ENCODE results near the gene ARHGAP31. TPM values are rescaled to one million over a fixed set of nuclear protein-coding genes. Genes with fewer than 3 reads are reported as not detected.

The ARHGAP31 gene
- total and polyA plus RNA-seq, 2 of the 8 experiments (the other 6 are each of a cell fraction or from before 2014, with no cell fraction given) = 1.1 to 7.6 TPM

GRCh38 chr3:119333773-119334509 is 39.8 kb downstream of the ARHGAP31 start:
- Histone ChIP-seq H3K4me3 (ENCODE audit: extremely low read depth in 1 of 4, insufficient read depth in 2 of 4, low read depth in 3 of 4, low read length in 4 of 4) (no peak overlapping the region), H3K27me3 (replicated peaks in 1 of 4; ENCODE audit: control insufficient read depth in 3 of 4, extremely low read depth in 1 of 4, insufficient read depth in 3 of 4, low read length in 3 of 4) (no peaks in the 10 kb centered on the region), H3K56ac (replicated peaks; ENCODE audit: insufficient read length, low read depth, low read length) (no peak overlapping the region), H3K9ac (replicated peaks in 1 of 4; ENCODE audit: extremely low read depth in 1 of 4, low read depth in 3 of 4, low read length in 3 of 4) (no peak overlapping the region; a peak in 1 of 7 replicates), H2BK20ac (ENCODE audit: low read length) (no peak overlapping the region), H3K79me2 (ENCODE audit: control insufficient read depth in 1 of 2, insufficient read depth in 2 of 2, low read length in 2 of 2) (no peaks in the 10 kb centered on the region), H2BK5ac (ENCODE audit: low read depth, low read length) (no peak overlapping the region), H3K9me3 (ENCODE audit: insufficient read depth in 2 of 2, low read depth in 1 of 2, low read length in 1 of 2) (no peaks in the 10 kb centered on the region; a peak in 1 of 4 replicates), H3K18ac (ENCODE audit: extremely low read depth, low read length) (no peak overlapping the region), H4K8ac (ENCODE audit: extremely low read depth, insufficient read depth, low read length) (no peak overlapping the region; the same call in 1 of the 2 replicates), H2BK15ac (ENCODE audit: low read length) (no peak overlapping the region), H3K4me2 (ENCODE audit: insufficient read depth in 1 of 2, low read depth in 2 of 2, low read length in 2 of 2) (no peak overlapping the region), H3K4ac (replicated peaks; ENCODE audit: insufficient read length, low read depth, low read length) (no peak overlapping the region), H2BK120ac (replicated peaks; ENCODE audit: low read depth, low read length) (no peak overlapping the region), H4K5ac (ENCODE audit: insufficient read length, low read depth, low read length) (no peak overlapping the region), H3K23ac (ENCODE audit: insufficient read length) (no peak overlapping the region), H2BK12ac (ENCODE audit: low read depth, low read length) (no peak overlapping the region), H3K23me2 (ENCODE audit: low read depth, low read length) (no peaks in the 10 kb centered on the region; the same call in 1 of the 2 replicates), H3K79me1 (ENCODE audit: low read depth, low read length) (no peaks in the 10 kb centered on the region), H2AK5ac (ENCODE audit: low read depth, low read length) (no peak overlapping the region), H2AFZ (ENCODE audit: low read length) (no peak overlapping the region), H4K20me1 (replicated peaks in 1 of 2; ENCODE audit: control insufficient read depth in 1 of 2, insufficient read depth in 2 of 2, low read length in 2 of 2) (no peaks in the 10 kb centered on the region), H3K36me3 (ENCODE audit: control insufficient read depth in 2 of 4, insufficient read depth in 4 of 4, low read length in 3 of 4) (0 out of 8 replicates have a peak, but pooled peaks cover 0 to 4% (median 0%) of the 10 kb centered on the region in 4 experiments), H3K14ac (ENCODE audit: insufficient read length) (no peak overlapping the region), H3K27ac (ENCODE audit: low read depth, low read length) (no peak overlapping the region), H4K91ac (replicated peaks; ENCODE audit: insufficient read length, low read length) (no peak overlapping the region), H3K4me1 (replicated peaks in 1 of 4; ENCODE audit: control insufficient read depth in 3 of 4, insufficient read depth in 4 of 4, low read length in 3 of 4) (peaks cover 0 to 3% (median 0%) of the 10 kb centered on the region in 4 experiments; a peak in 2 of 7 replicates)
- CTCF ChIA-PET (ENCODE audit: partially characterized antibody) = interaction anchor here (0.8 to 1.6 kb wide), 4 partner anchors 9 to 19 kb away, joined by 3 to 4 read pairs (median 4); no protein-coding TSS in a partner anchor
- POLR2A ChIA-PET (ENCODE audit: partially characterized antibody) = interaction anchor here (0.9 to 2.3 kb wide), 2 partner anchors 10 to 15 kb away, joined by 3 to 6 read pairs; no protein-coding TSS in a partner anchor
- FAIRE-seq (no peak), DNase-seq (ENCODE audit: low read depth in 1 of 2, low spot score in 2 of 2) (no peak)
- 90% methylated on average over 6 of the region's 6 CpGs; no CpG with 5 or more reads in 1 of the 2 experiments for WGBS, 2 experiments (ENCODE audit: extremely low coverage in 1 of 2, insufficient coverage in 1 of 2, insufficient read length in 1 of 2, insufficient replicate concordance in 2 of 2, low coverage in 1 of 2, low lambda C conversion rate in 2 of 2, missing lambda C conversion rate in 1 of 2)
- no peak for TF ChIP-seq GTF2F1 (IDR thresholded peaks at IDR 0.05; ENCODE audit: borderline replicate concordance, low read depth, low read length)
- TF ChIP-seq PHF8 (conservative IDR thresholded peaks at IDR 0.05; ENCODE audit: low read depth, low read length) = no peak
- TF ChIP-seq EZH2 (IDR thresholded peaks at IDR 0.05; ENCODE audit: low read depth, low read length, severe bottlenecking) = no peak
- no peak for TF ChIP-seq NRF1 (IDR thresholded peaks at IDR 0.05; ENCODE audit: low read depth, low read length)
- no peak for TF ChIP-seq YY1 (IDR thresholded peaks at IDR 0.05; ENCODE audit: low read depth, low read length)
- no peak for TF ChIP-seq EGR1 (IDR thresholded peaks at IDR 0.05; ENCODE audit: borderline replicate concordance, low read depth, low read length)
- TF ChIP-seq JUN (IDR thresholded peaks at IDR 0.05; ENCODE audit: low read depth, low read length) = no peak
- no peak for TF ChIP-seq SP2 (IDR thresholded peaks at IDR 0.05; ENCODE audit: low read length)
- no peak for TF ChIP-seq NANOG (IDR thresholded peaks at IDR 0.05; ENCODE audit: insufficient read depth, low read depth, low read length, poor library complexity, severe bottlenecking)
- TF ChIP-seq RAD21 (IDR thresholded peaks at IDR 0.05 in 1 of 2, conservative IDR thresholded peaks at IDR 0.05 in 1 of 2; ENCODE audit: low read depth in 2 of 2, low read length in 2 of 2) = no peak
- no peak for TF ChIP-seq TEAD4 (IDR thresholded peaks at IDR 0.05; ENCODE audit: low read depth, low read length)
- TF ChIP-seq CREB1 (IDR thresholded peaks at IDR 0.05) = no peak
- TF ChIP-seq SP4 (IDR thresholded peaks at IDR 0.05; ENCODE audit: low read length) = no peak

All from H1 (cell line).